Activated gamma-delta T cell treated with anti-CD3 and anti-CD28 coated beads, Interleukin-2, amount 50 U/mL, for 16 hours (primary cell): ENCODE measurements around the gene CXCL9.
"Not testable (repeated sequence)": the region's sequence is repeated elsewhere in the genome, so short reads cannot be mapped to it uniquely, and the experiment has no call there.

Experiments used
- DNase-seq: peaks from one replicate; pipeline ENCODE4 v3.0.0-alpha.2; 2020; ENCODE audit warnings: low read depth

The CXCL9 gene

DNA sequence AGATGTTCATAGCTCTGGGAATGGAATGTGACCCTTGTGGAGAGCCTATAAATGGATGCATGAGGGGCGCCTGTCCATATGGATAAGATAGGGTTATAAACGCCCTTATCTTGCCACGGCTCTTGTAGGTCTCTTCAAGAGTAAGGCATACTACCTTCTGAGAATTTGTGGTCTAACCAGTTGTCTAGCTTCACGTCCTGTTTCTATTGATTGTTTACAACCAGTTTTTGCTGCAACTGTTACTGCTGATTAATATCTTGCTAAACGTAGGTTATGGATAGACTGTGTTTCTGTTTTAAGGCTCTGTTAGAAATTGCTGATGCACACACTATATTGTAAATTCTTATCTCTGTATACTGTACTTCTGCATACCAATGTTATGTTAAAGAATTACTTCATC lies 52.5 kb downstream of the CXCL9 start:
- DNase-seq, result not testable (repeated sequence)

GRCh38 chr4:75953509-75953908 lies 53.8 kb downstream of the CXCL9 start:
- DNase-seq, result no peak
